Panc1 (cell line): ENCODE data around the gene GPR61. TPM values are rescaled to one million over a fixed set of nuclear protein-coding genes. Genes with fewer than 3 reads are reported as not detected.

Experiments
- ATAC-seq: fragments of 200-7000 bp; cut with Tn5 transposase; 2 replicates; pipeline ENCODE4 v1.9.1; 2020; ENCODE audit warnings: mild to moderate bottlenecking, moderate library complexity
- BruUV-seq: library from RNA; stranded (reverse); fragments of 400-500 nt; replicated peaks from 2 replicates; lab custom pipeline; 2021; lab: Mats Ljungman, UMichigan
- CTCF ChIA-PET: fragments of 300-600 bp; sonication (Branson Sonifier 250); formaldehyde crosslinking; loops from one replicate; lab custom pipeline; 2022; ENCODE audit warnings: antibody characterized with exemption; lab: Charles Lee
- POLR2A ChIA-PET: fragments of 300-600 bp; sonication (Branson Sonifier 250); formaldehyde crosslinking; loops from one replicate; lab custom pipeline; 2022; ENCODE audit warnings: antibody characterized with exemption; lab: Charles Lee
- DNase-seq: peaks from one replicate; pipeline ENCODE4 v3.0.0-alpha.2; 2010; ENCODE audit warnings: low read depth, low spot score
- H3K27ac ChIP-seq: 2 replicates; pipeline ENCODE4 v1.5.1; 2011; ENCODE audit warnings: mild to moderate bottlenecking, low read length, inconsistent platforms
- H3K27me3 ChIP-seq: fragments of 200-500 bp; sonication (Bioruptor generic); 2 replicates; pipeline ENCODE4 v1.6.0; 2014; ENCODE audit warnings: low read length, inconsistent platforms; ENCODE audit not compliant: control insufficient read depth, insufficient read depth
- H3K36me3 ChIP-seq: fragments of 200-500 bp; sonication (Bioruptor generic); 2 replicates; pipeline ENCODE4 v1.5.1; 2014; ENCODE audit warnings: inconsistent platforms, mild to moderate bottlenecking, low read length, moderate library complexity; ENCODE audit not compliant: control insufficient read depth, insufficient read depth
- H3K4me1 ChIP-seq: 2 replicates; pipeline ENCODE4 v1.5.1; 2011; ENCODE audit warnings: inconsistent platforms, mild to moderate bottlenecking, low read length, moderate library complexity; ENCODE audit not compliant: control insufficient read depth, insufficient read depth
- H3K4me3 ChIP-seq, 2 experiments: 2 replicates each; pipeline ENCODE4 v1.5.1; 2011 to 2012; ENCODE audit warnings: low read depth in 2 of 2, low read length in 2 of 2, mild to moderate bottlenecking in 2 of 2, inconsistent platforms in 1 of 2, moderate library complexity in 1 of 2
- H3K9me3 ChIP-seq: fragments of 200-500 bp; sonication (Bioruptor generic); 2 replicates; pipeline ENCODE4 v1.5.1; 2014; ENCODE audit warnings: low read depth, mild to moderate bottlenecking, inconsistent platforms, low read length, moderate library complexity; ENCODE audit not compliant: control insufficient read depth, insufficient read depth
- CTCF ChIP-seq: fragments of 450-650 bp; IDR thresholded peaks from 2 replicates; pipeline ENCODE4 v1.5.1; 2017; ENCODE audit warnings: mild to moderate bottlenecking
- POLR2AphosphoS5 ChIP-seq: IDR thresholded peaks from 2 replicates; pipeline ENCODE4 v1.6.1; 2012; ENCODE audit warnings: mild to moderate bottlenecking, low read depth, low read length, moderate library complexity
- REST ChIP-seq, 2 experiments: IDR thresholded peaks; 2 replicates each; pipeline ENCODE4 v1.6.1; 2011 to 2012; ENCODE audit warnings: low read depth in 2 of 2, control low read depth in 1 of 2, low read length in 1 of 2, mild to moderate bottlenecking in 1 of 2, moderate library complexity in 1 of 2; ENCODE audit not compliant: insufficient read depth in 1 of 2
- SIN3A ChIP-seq: IDR thresholded peaks from 2 replicates; pipeline ENCODE4 v1.6.1; 2012; ENCODE audit warnings: low read depth, mild to moderate bottlenecking, low read length, moderate library complexity, borderline replicate concordance; ENCODE audit not compliant: insufficient read depth
- TCF7L2 ChIP-seq: IDR thresholded peaks from 2 replicates; pipeline ENCODE4 v1.6.1; 2011; ENCODE audit warnings: mild to moderate bottlenecking, low read depth, low read length, inconsistent platforms
- in situ Hi-C: cut with HindIII; loops from 2 replicates; pipeline ENCODE4 v1.10.0; 2016; ENCODE audit warnings: low sequenced_read_pairs, low pct_unique_long_range_greater_than_20kb
- intact Hi-C: fragments of 100-400 bp; cut with micrococcal nuclease; formaldehyde crosslinking; loops from one replicate; pipeline ENCODE4 v1.10.0; 2022; ENCODE audit not compliant: unreplicated experiment
- total RNA-seq: library from RNA; stranded (reverse); gene quantifications from one replicate; pipeline ENCODE4 v1.2.1, GENCODE V29; 2021; ENCODE audit not compliant: unreplicated experiment

The GPR61 gene
- total RNA-seq, 1 experiment from 2014 or later = not detected

GRCh38 chr1:109492779-109493178 lies 46.9 kb upstream of the GPR61 start:
- no peak for TF ChIP-seq REST (IDR thresholded peaks at IDR 0.05; ENCODE audit: insufficient read depth in 1 of 2, low read depth in 2 of 2, low read length in 1 of 2)
- DNase-seq = no peak
- intact Hi-C loops (loop anchor here (2.0 kb wide), 1 partner anchor 40 kb away; no protein-coding TSS in a partner anchor), in situ Hi-C loops (no loop called here)
- Histone ChIP-seq H3K27me3 (no peaks in the 10 kb centered on the region), H3K4me3 (no peak overlapping the region), H3K4me1 (peaks cover 6% of the 10 kb centered on the region; the same call in 1 of the 2 replicates), H3K36me3 (no peaks in the 10 kb centered on the region; the same call in 1 of the 2 replicates), H3K27ac (no peak overlapping the region), H3K9me3 (no peaks in the 10 kb centered on the region)
- no peak for ATAC-seq
- CTCF ChIA-PET = interaction anchor here (2.3 kb wide), 1 partner anchor 39 kb away, joined by 15 read pairs; no protein-coding TSS in a partner anchor
- BruUV-seq = no TSS peak
- POLR2A ChIA-PET = interaction anchor here (0.6 kb wide), 1 partner anchor 12 kb away, joined by 4 read pairs; no protein-coding TSS in a partner anchor

- Histone ChIP-seq H3K4me3 (peak overlapping the region; percentile 71 to 75; a peak in 3 of 4 replicates), H3K9me3 (no peaks in the 10 kb centered on the region), H3K4me1 (peaks cover 6% of the 10 kb centered on the region; the same call in 1 of the 2 replicates), H3K27ac (peak overlapping the region; percentile 73), H3K27me3 (no peaks in the 10 kb centered on the region), H3K36me3 (no peaks in the 10 kb centered on the region; the same call in 1 of the 2 replicates)
- no peak for TF ChIP-seq TCF7L2
- no peak for TF ChIP-seq CTCF
- no peak for TF ChIP-seq REST (IDR thresholded peaks at IDR 0.05; ENCODE audit: insufficient read depth in 1 of 2, low read depth in 2 of 2, low read length in 1 of 2)
- no peak for TF ChIP-seq POLR2AphosphoS5
- no peak for TF ChIP-seq SIN3A
- DNase-seq (no peak), ATAC-seq (no peak)
- BruUV-seq = no TSS peak
- POLR2A ChIA-PET = no interaction called here
- CTCF ChIA-PET = interaction anchor here (2.3 kb wide), 1 partner anchor 39 kb away, joined by 15 read pairs; no protein-coding TSS in a partner anchor
- in situ Hi-C loops = no loop called here
- intact Hi-C loops = loop anchor here (2.0 kb wide), 1 partner anchor 40 kb away; no protein-coding TSS in a partner anchor
These were observed 46.4 kb upstream of the GPR61 start for GRCh38 chr1:109493227-109493626.
